ENCODE measurements around the gene PPP6R2.

The PPP6R2 gene

GRCh38 chr22:50445071-50445879 lies 102.1 kb downstream of the PPP6R2 start (continued):
- TF ChIP-seq GLIS2 (tag by site-specific recombination; IDR thresholded peaks at IDR 0.05) (0 out of 2 replicates have a peak, but pooled peaks have one; percentile 34), ZFP69B (tag by site-specific recombination; IDR thresholded peaks at IDR 0.05) (peak; percentile 81), ZNF416 (tag by site-specific recombination; IDR thresholded peaks at IDR 0.05) (no peak), ZNF791 (tag by site-specific recombination; IDR thresholded peaks at IDR 0.05) (no peak), KLF1 (tag by site-specific recombination; IDR thresholded peaks at IDR 0.05) (peak; percentile 65), ZNF692 (tag by site-specific recombination; IDR thresholded peaks at IDR 0.05) (peak; percentile 77), ZNF404 (tag by site-specific recombination; IDR thresholded peaks at IDR 0.05) (no peak), ZNF660 (tag by site-specific recombination; IDR thresholded peaks at IDR 0.05) (no peak), ZNF555 (tag by site-specific recombination; conservative IDR thresholded peaks at IDR 0.05) (no peak), SETDB1 (IDR thresholded peaks at IDR 0.05; ENCODE audit: insufficient read length, low read length) (no peak), TCF7L2 (IDR thresholded peaks at IDR 0.05; ENCODE audit: borderline replicate concordance, low read depth, low read length) (no peak), ZNF600 (tag by site-specific recombination; IDR thresholded peaks at IDR 0.05) (peak; percentile 52; the same call in 1 of the 2 replicates)
- TF ChIP-seq, protein P1, sequence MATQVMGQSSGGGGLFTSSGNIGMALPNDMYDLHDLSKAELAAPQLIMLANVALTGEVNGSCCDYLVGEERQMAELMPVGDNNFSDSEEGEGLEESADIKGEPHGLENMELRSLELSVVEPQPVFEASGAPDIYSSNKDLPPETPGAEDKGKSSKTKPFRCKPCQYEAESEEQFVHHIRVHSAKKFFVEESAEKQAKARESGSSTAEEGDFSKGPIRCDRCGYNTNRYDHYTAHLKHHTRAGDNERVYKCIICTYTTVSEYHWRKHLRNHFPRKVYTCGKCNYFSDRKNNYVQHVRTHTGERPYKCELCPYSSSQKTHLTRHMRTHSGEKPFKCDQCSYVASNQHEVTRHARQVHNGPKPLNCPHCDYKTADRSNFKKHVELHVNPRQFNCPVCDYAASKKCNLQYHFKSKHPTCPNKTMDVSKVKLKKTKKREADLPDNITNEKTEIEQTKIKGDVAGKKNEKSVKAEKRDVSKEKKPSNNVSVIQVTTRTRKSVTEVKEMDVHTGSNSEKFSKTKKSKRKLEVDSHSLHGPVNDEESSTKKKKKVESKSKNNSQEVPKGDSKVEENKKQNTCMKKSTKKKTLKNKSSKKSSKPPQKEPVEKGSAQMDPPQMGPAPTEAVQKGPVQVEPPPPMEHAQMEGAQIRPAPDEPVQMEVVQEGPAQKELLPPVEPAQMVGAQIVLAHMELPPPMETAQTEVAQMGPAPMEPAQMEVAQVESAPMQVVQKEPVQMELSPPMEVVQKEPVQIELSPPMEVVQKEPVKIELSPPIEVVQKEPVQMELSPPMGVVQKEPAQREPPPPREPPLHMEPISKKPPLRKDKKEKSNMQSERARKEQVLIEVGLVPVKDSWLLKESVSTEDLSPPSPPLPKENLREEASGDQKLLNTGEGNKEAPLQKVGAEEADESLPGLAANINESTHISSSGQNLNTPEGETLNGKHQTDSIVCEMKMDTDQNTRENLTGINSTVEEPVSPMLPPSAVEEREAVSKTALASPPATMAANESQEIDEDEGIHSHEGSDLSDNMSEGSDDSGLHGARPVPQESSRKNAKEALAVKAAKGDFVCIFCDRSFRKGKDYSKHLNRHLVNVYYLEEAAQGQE (tag by site-specific recombination; IDR thresholded peaks at IDR 0.05) = no peak

GRCh38 chr22:50445880-50446707 lies 103.0 kb downstream of the PPP6R2 start:
- ChIA-PET POLR2A (interaction anchor here (0.6 to 2.5 kb wide), 2 partner anchors 80 to 180 kb away, joined by 5 to 12 read pairs; partner anchors contain the start of gene SCO2), CTCF (interaction anchor here (0.7 kb wide), 1 partner anchor 50 kb away, joined by 4 read pairs; no protein-coding TSS in a partner anchor)
- Histone ChIP-seq H3K27ac (ENCODE audit: extremely low read depth, low read depth, low read length) (peak overlapping the region; percentile 43), H3K36me3 (ENCODE audit: control insufficient read depth in 2 of 2, insufficient read depth in 1 of 2, low read length in 2 of 2) (peaks cover 18 to 86% of the 10 kb centered on the region in 2 experiments), H3K4me3 (ENCODE audit: low read depth, low read length) (no peak overlapping the region), H3K9me3 (ENCODE audit: control insufficient read depth, insufficient read depth, low read depth, low read length) (no peaks in the 10 kb centered on the region), H3K4me1 (ENCODE audit: control insufficient read depth, insufficient read depth, low read length) (no peaks in the 10 kb centered on the region; the same call in 1 of the 2 replicates)
- peak; percentile 59; the same call in 1 of the 2 replicates for TF ChIP-seq ZNF10 (tag by site-specific recombination; IDR thresholded peaks at IDR 0.05)
- no peak for TF ChIP-seq ELK4 (IDR thresholded peaks at IDR 0.05; ENCODE audit: borderline replicate concordance, low read depth, low read length)
- TF ChIP-seq, protein P2, sequence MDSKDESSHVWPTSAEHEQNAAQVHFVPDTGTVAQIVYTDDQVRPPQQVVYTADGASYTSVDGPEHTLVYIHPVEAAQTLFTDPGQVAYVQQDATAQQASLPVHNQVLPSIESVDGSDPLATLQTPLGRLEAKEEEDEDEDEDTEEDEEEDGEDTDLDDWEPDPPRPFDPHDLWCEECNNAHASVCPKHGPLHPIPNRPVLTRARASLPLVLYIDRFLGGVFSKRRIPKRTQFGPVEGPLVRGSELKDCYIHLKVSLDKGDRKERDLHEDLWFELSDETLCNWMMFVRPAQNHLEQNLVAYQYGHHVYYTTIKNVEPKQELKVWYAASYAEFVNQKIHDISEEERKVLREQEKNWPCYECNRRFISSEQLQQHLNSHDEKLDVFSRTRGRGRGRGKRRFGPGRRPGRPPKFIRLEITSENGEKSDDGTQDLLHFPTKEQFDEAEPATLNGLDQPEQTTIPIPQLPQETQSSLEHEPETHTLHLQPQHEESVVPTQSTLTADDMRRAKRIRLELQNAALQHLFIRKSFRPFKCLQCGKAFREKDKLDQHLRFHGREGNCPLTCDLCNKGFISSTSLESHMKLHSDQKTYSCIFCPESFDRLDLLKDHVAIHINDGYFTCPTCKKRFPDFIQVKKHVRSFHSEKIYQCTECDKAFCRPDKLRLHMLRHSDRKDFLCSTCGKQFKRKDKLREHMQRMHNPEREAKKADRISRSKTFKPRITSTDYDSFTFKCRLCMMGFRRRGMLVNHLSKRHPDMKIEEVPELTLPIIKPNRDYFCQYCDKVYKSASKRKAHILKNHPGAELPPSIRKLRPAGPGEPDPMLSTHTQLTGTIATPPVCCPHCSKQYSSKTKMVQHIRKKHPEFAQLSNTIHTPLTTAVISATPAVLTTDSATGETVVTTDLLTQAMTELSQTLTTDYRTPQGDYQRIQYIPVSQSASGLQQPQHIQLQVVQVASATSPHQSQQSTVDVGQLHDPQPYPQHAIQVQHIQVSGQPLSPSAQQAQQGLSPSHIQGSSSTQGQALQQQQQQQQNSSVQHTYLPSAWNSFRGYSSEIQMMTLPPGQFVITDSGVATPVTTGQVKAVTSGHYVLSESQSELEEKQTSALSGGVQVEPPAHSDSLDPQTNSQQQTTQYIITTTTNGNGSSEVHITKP (tag by site-specific recombination; IDR thresholded peaks at IDR 0.05) = no peak
- TF ChIP-seq ZNF776 (tag by site-specific recombination; IDR thresholded peaks at IDR 0.05; ENCODE audit: borderline replicate concordance) = no peak
- TF ChIP-seq SCRT2 (tag by site-specific recombination; IDR thresholded peaks at IDR 0.05) = peak; percentile 80; the same call in 1 of the 2 replicates
- TF ChIP-seq BCL11A (tag by site-specific recombination; IDR thresholded peaks at IDR 0.05; ENCODE audit: low read depth) = peak; percentile 17; the same call in 1 of the 2 replicates
